Erythroblast (primary cell): ENCODE results near the gene TMEM254.
A peak's percentile ranks its signal among the peaks of the same experiment; 100 is the strongest.
"Not testable (repeated sequence)": the region's sequence is repeated elsewhere in the genome, so short reads cannot be mapped to it uniquely, and the experiment has no call there.

Experiments used
- DNase-seq, 2 experiments: peaks; one replicate each; lab custom pipeline; 2025; lab: John Stamatoyannopoulos, UW
- GATA1 ChIP-seq: IDR thresholded peaks from 2 replicates; pipeline ENCODE4 v1.6.1; 2011; ENCODE audit warnings: low read depth, mild to moderate bottlenecking, control low read depth, low read length, moderate library complexity
- POLR2A ChIP-seq: IDR thresholded peaks from 2 replicates; pipeline ENCODE4 v1.6.1; 2011; ENCODE audit warnings: mild to moderate bottlenecking, low read length

Gene TMEM254

DNA sequence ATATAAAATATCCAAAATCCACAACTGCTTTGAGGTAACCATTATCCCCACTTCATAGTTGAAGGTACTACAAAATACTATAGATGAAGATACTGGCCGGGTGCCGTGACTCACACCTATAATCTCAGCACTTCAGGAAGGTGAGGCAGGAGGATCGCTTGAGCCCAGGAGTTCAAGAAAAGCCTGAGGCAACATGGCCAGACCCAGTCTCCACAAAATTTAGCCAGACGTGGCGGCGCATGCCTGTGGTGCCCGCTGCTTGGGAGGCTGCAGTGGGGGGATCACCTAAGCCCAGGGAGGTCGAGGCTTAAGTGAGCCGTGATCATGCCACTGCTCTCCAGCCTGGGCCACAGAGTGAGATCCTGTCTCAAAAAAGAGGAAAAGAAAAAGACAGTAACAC lies 21.7 kb downstream of the TMEM254 start:
- TF ChIP-seq GATA1 (no peak), POLR2A (no peak)
- DNase-seq: no peak

DNA sequence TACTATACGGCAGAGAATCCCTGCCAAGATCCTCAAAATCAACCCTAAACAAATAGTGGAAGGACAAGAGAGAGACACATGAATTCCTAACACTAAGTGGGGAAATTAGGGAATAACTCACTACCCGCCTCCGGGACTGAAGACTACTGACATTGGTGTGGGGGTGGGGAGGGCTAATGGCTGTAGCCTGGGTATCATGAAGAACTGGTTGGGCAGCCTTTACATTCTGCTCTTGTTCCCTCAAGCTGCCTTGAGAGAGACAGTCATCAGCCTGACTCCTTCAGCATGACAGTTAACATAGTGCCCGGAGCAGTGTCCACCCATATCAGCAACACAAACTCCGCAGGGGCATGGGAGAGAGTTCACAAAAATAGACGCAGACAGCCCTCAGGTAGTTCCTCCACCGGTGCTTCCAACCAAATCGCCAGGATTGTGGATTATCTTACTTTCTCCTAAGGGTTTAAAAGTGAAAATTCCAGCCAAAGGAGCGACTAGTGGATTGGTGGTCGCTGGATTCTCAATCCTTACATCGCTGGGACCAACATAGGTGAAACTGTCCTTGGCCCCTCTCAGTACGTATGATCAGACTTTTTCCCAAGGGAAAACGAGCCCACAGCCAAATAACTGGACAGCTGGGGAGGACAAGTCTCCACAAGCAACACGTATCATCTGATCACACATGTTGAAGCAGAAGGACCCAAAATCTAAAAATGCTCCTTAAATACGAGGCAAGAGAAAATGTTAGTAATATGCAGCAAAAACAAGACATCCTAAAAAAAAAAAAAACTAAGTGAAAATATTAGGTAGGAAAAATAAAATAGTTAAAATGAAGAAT lies 22.6 kb downstream of the TMEM254 start:
- DNase-seq: no peak

DNA sequence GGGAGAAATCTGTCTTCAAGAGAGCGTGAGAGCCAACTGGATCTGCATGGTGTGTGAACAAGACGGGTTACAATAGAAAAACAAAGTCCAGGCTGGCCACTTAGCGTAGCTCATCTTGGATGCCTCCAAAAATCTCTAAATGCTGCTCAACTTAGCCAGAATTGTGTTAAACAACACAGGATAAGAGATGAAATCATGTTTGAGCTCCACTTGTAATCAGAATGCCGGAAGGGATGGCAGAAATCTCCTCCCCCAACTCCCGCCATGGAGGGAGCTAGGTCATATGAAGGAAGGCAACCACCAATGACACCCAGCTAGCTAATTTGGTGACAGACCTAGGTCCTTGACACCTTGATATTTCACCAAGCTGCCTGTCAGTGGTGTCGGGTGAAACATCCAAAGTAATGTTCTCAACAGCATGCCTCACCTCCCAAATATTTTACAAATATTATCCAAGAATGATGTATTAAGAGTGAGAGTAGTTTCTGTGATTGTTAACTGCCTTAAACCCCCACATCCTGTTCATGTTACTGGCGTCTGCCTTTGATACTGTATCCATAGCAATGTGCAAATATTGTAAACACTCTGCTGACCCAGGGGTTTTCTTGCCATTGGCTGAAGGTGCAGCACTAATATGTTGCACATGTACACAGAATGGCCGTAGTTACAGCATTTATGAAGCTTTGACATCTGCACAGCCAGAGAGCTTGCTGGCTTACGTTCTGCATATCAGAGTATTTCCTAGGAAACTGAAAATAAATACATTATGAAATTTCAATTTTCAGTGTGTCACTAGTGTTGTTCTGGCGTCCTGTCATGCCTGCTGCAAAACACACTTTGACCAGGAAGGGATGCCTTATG lies 25.8 kb downstream of the TMEM254 start:
- no peak for DNase-seq
- TF ChIP-seq GATA1 (no peak), POLR2A (no peak)

More for the DNA sequence above, 22.6 kb downstream of the TMEM254 start:
- no peak for TF ChIP-seq GATA1

DNA sequence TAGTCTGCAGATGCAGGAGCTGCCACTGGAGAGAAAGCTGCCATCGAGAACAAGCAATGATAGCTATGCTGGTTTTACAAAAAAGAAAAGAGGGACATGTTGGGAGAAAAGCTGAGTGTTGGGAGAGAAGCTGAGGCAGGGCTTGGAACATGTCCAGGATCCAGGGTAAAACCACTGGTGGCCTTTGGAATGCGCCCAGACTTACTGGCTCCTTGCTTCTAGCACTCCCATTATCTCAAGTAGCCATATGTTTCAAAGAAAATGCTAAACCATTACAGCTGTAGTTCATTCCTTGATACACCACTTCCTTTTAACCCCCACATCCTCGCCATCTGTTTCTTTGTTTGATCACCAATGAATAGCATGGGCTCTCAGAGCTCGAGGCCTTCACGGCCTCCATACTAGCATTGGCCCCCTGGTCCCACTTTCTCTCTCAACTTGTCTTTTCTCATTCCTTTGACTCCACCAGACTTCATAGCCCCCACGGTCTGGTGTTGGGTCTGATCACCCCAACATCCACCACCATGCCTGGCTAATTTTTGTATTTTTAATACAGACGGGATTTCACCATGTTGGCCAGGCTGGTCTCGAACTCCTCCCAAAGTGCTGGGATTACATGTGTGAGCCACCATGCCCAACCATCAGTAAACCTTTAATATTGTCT lies 30.2 kb downstream of the TMEM254 start:
- no peak for TF ChIP-seq GATA1
- TF ChIP-seq POLR2A: no peak
- peak in 1 of 2 experiments; percentile 4 for DNase-seq

GRCh38 chr10:80110986-80111385 lies 32.5 kb downstream of the TMEM254 start:
- TF ChIP-seq GATA1: no peak
- no peak for TF ChIP-seq POLR2A
- DNase-seq: no peak

- DNase-seq: no peak
- TF ChIP-seq POLR2A: no peak
- no peak for TF ChIP-seq GATA1
Measured at GRCh38 chr10:80118669-80119068, 40.2 kb downstream of the TMEM254 start.

DNA sequence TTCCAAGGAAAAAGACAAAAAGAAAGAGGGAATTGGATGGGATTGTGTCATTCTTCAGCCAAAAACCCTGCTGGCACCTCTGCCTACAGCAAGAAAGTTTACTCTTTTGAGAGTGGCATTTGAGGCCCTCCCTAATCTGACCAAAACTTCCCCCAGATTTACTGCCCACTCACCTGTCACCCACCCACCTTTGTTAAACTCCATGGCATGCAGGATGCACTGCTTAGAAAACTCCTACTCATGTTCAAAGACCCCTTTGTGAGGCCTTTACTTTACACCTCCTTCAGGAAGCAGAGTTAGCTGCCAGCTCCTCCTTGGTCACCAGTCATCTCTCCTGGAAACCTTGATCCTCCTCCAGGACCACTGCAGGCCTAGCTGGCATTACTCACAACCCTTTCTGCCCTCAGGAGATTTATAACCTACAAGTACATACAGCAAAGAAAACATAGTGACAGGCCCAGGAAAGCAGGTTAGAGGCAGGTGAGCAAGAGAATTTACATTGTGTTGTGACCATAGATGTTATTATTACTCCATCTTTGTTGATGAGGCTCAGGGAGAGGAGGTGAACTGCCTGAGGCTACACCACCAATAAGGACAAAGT lies 43.7 kb downstream of the TMEM254 start:
- DNase-seq: no peak
- no peak for TF ChIP-seq GATA1
- no peak for TF ChIP-seq POLR2A

- no peak for DNase-seq
- no peak for TF ChIP-seq GATA1
- no peak for TF ChIP-seq POLR2A
Measured at GRCh38 chr10:80122746-80123145, 44.3 kb downstream of the TMEM254 start.

- DNase-seq: no peak
- TF ChIP-seq POLR2A (no peak), GATA1 (no peak)
Measured at GRCh38 chr10:80126876-80127275, 48.4 kb downstream of the TMEM254 start.

- TF ChIP-seq GATA1: no peak
- no peak for TF ChIP-seq POLR2A
- no peak for DNase-seq
Measured at GRCh38 chr10:80131499-80131901, 53.0 kb downstream of the TMEM254 start.

GRCh38 chr10:80132299-80133139 lies 54.1 kb downstream of the TMEM254 start, which contains the start of gene PLAC9:
TSS of gene PLAC9 (plus strand) at chr10:80132730. CDS start at chr10:80132763, 33 bp downstream.
- DNase-seq: no peak
- TF ChIP-seq GATA1: no peak
- no peak for TF ChIP-seq POLR2A

DNA sequence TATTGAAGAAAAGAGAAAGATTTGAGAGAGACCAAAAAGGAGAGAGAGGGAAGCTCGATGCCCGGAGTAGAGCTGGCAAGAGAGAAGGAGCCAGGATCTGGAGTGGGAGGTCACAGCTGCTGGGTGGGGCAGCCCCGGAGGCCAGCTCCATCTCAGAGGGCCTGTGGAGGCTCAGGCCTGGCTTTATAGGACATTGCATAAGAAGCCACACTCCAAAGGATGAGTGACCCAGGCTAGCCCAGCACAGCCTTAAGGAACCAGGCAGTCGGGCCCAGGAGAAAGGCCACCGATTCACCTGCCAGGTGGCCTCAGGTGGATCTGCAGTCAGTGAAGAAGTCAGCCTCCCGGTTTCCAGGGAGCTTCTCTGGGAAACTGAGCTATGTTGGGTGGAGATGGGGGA lies 54.7 kb downstream of the TMEM254 start:
- TF ChIP-seq GATA1 (no peak), POLR2A (no peak)
- DNase-seq: no peak

DNA sequence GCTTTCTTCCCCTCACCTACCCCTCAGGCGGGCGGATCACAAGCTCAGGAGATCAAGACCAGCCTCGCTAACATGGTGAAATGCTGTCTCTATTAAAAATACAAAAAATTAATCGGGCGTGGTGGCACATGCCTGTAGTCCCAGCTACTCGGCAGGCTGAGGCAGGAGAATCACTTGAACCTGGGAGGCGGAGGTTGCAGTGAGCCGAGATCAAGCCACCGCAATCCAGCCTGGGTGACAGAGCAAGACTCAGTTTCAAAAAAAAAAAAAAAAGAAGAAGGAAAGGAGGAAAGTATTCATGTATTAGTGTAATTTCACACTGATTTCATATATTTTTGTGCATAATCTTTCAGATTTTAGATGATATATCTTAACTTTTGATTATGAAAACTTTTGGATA lies 55.2 kb downstream of the TMEM254 start:
- DNase-seq: not testable (repeated sequence)
